Uterus (tissue), 4 donors: ENCODE results near the gene LYPD6. TPM values are rescaled to one million over a fixed set of nuclear protein-coding genes. Genes with fewer than 3 reads are reported as not detected.

ENCODE experiments used
- DNase-seq, 2 donors: peaks; one replicate each; pipeline ENCODE4 v3.0.0-alpha.2; 2019 to 2020
- H3K27ac ChIP-seq, 2 donors: fragments of 200-600 bp; sonication (generic); 1 replicate in 1 of 2; 2 replicates in 1 of 2; pipeline ENCODE4 v1.5.1; 2016 to 2018
- H3K27me3 ChIP-seq, 2 donors: fragments of 200-600 bp; sonication (generic); one replicate each; pipeline ENCODE4 v1.5.1; 2018 to 2019; ENCODE audit warnings: control low read depth in 1 of 2
- H3K36me3 ChIP-seq, 2 donors: fragments of 200-600 bp; sonication (generic); one replicate each; pipeline ENCODE4 v1.5.1; 2019; ENCODE audit warnings: control low read depth in 1 of 2
- H3K4me1 ChIP-seq, 2 donors: fragments of 200-600 bp; sonication (generic); one replicate each; pipeline ENCODE4 v1.5.1; 2018 to 2019; ENCODE audit warnings: control low read depth in 1 of 2
- H3K4me3 ChIP-seq, 2 donors: fragments of 200-600 bp; sonication (generic); 1 replicate in 1 of 2; 2 replicates in 1 of 2; pipeline ENCODE4 v1.5.1; 2018 to 2019; ENCODE audit warnings: mild to moderate bottlenecking in 1 of 2
- H3K9me3 ChIP-seq, 2 donors: fragments of 200-600 bp; sonication (generic); one replicate each; pipeline ENCODE4 v1.5.1; 2019; ENCODE audit warnings: control low read depth in 1 of 2
- POLR2A ChIP-seq, 2 donors: fragments of 450-650 bp; IDR thresholded peaks; one replicate each; pipeline ENCODE4 v1.6.1; 2016; ENCODE audit warnings: antibody characterized with exemption in 2 of 2, mild to moderate bottlenecking in 1 of 2, moderate library complexity in 1 of 2
- intact Hi-C: fragments of 100-400 bp; cut with DNase I; formaldehyde crosslinking; loops from one replicate; pipeline ENCODE4 v1.15.1; 2023; ENCODE audit warnings: low total_unique reads
- total RNA-seq, 4 donors: library from RNA; depleted of rRNA in 3 of 4; stranded (reverse); fragments of >200 nt in 3 of 4; gene quantifications; one replicate each; pipeline versions ENCODE4 v1.1.0 to v1.2.4, GENCODE V29; 2014 to 2023
- TF ChIP-seq, protein P1 (sequence below), 4 experiments: fragments of 200-600 bp in 2 of 4; fragments of 450-650 bp in 2 of 4; sonication (generic) in 2 of 4; IDR thresholded peaks; one replicate each; pipeline ENCODE4 v1.5.1; 2016 to 2019; ENCODE audit warnings: antibody characterized with exemption in 4 of 4, mild to moderate bottlenecking in 2 of 4, moderate library complexity in 1 of 4
- donor health status: DM: yes; HTN: yes; CAD: no.

The LYPD6 gene
- total RNA-seq, 4 donors from 2014 or later = 0.29 to 23.7 (median 1.7) TPM

DNA sequence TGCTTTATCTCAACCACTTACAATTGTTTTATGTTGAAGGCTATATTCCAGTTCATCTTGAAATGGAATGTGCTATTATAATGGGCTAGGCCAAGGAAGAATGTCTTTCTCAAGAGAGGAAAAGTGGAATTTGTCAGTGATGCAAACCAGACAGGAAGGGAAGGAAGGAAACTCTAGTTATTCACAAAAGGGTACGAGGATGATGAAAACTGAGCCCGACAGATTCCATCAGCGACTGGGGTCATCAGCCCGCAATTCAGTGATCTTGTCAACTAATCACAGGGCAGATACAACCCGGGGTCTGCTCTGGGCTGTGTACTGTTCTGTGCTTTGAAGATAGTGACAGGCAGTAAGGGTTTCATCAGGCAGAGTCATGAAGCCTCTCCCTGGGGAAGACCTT, 23.4 kb upstream of the LYPD6 start:
- Histone ChIP-seq H3K27me3 (no peaks in the 10 kb centered on the region), H3K9me3 (no peaks in the 10 kb centered on the region), H3K4me3 (no peak overlapping the region), H3K36me3 (no peaks in the 10 kb centered on the region), H3K4me1 (no peaks in the 10 kb centered on the region), H3K27ac (no peak overlapping the region)
- TF ChIP-seq, protein P1, sequence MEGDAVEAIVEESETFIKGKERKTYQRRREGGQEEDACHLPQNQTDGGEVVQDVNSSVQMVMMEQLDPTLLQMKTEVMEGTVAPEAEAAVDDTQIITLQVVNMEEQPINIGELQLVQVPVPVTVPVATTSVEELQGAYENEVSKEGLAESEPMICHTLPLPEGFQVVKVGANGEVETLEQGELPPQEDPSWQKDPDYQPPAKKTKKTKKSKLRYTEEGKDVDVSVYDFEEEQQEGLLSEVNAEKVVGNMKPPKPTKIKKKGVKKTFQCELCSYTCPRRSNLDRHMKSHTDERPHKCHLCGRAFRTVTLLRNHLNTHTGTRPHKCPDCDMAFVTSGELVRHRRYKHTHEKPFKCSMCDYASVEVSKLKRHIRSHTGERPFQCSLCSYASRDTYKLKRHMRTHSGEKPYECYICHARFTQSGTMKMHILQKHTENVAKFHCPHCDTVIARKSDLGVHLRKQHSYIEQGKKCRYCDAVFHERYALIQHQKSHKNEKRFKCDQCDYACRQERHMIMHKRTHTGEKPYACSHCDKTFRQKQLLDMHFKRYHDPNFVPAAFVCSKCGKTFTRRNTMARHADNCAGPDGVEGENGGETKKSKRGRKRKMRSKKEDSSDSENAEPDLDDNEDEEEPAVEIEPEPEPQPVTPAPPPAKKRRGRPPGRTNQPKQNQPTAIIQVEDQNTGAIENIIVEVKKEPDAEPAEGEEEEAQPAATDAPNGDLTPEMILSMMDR (IDR thresholded peaks at IDR 0.05) = no peak
- no peak for TF ChIP-seq POLR2A (IDR thresholded peaks at IDR 0.05)
- intact Hi-C loops = no loop called here
- no peak for DNase-seq

DNA sequence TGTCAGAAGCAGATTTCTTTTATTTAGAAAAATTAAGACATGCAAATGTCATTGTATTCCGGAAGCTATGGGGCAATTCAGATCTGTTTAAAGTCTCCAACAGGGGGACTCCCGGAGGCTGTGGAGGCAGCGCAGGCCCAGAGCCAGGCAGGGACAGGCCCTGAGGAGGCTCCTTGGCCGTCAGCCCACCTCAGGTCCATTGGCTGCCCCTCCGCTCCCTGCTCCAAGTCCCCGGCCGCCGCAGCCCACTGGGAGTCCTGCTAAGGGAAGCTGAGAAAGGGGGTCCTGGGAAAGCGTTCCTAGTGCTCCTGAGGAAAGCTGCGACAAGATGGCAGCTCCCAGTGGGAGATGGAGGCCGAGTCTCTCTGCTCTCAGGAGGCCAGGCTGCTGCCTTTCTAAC, 20.0 kb upstream of the LYPD6 start:
- Histone ChIP-seq H3K4me1 (no peaks in the 10 kb centered on the region), H3K4me3 (no peak overlapping the region), H3K9me3 (no peaks in the 10 kb centered on the region), H3K27me3 (no peaks in the 10 kb centered on the region), H3K36me3 (no peaks in the 10 kb centered on the region), H3K27ac (no peak overlapping the region)
- DNase-seq = no peak
- TF ChIP-seq POLR2A (IDR thresholded peaks at IDR 0.05) = no peak
- TF ChIP-seq, protein P1 (IDR thresholded peaks at IDR 0.05) = no peak
- intact Hi-C loops = no loop called here

DNA sequence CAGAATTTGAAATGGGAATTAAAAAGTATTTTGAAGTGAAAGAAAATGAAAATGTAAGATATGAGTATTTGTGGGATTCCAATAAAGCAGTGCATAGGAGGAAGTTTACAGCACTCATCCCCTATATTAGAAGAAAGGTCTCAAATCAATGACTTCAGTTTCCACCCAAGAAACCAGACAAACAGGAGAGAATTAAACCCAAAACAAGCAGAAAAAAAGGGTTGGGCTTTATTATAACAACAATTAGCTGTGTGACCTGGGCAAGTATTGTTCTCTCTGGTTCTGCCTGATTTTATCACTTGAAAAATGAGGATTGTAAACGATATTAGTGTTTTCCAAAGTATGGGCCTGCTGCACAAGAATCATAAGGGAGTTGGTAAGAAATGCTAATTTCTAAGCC, 18.3 kb upstream of the LYPD6 start:
- no peaks in the 10 kb centered on the region for H3K36me3 ChIP-seq
- no peak overlapping the region for H3K27ac ChIP-seq
- H3K9me3 ChIP-seq = no peaks in the 10 kb centered on the region
- no peaks in the 10 kb centered on the region for H3K4me1 ChIP-seq
- TF ChIP-seq, protein P1 (IDR thresholded peaks at IDR 0.05) = no peak
- no peak for TF ChIP-seq POLR2A (IDR thresholded peaks at IDR 0.05)
- no peaks in the 10 kb centered on the region for H3K27me3 ChIP-seq
- DNase-seq = no peak
- intact Hi-C loops = no loop called here
- H3K4me3 ChIP-seq = no peak overlapping the region

DNA sequence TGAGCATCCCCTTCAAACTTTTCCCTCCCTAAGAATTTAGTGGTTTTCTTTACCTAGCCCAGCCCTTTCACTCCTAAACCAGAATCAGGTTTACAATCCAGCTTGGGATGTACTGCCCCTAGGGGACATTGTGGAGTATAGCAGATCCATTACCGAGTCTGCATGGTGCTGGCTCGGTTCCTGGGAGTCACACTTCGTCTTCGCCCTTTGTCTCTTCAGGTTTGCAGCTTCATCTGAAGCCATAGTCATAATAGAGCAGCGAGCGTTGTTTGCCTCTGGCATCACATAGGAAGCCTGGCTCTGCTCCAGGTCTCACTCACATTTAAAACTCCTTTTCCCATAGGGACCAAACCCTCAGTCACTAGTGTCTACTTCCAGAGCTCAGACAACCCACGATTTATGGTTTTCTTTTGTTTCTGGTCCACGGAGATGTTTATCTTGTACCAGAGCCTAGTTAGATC, 16.8 kb upstream of the LYPD6 start:
- Histone ChIP-seq H3K4me1 (no peaks in the 10 kb centered on the region), H3K27me3 (no peaks in the 10 kb centered on the region), H3K4me3 (no peak overlapping the region), H3K9me3 (no peaks in the 10 kb centered on the region), H3K27ac (no peak overlapping the region), H3K36me3 (no peaks in the 10 kb centered on the region)
- TF ChIP-seq, protein P1 (IDR thresholded peaks at IDR 0.05) = peak; percentile 30 to 52 (median 41)
- TF ChIP-seq POLR2A (IDR thresholded peaks at IDR 0.05) = no peak
- DNase-seq = peak in 1 of 2 donors; percentile 16
- intact Hi-C loops = no loop called here

DNA sequence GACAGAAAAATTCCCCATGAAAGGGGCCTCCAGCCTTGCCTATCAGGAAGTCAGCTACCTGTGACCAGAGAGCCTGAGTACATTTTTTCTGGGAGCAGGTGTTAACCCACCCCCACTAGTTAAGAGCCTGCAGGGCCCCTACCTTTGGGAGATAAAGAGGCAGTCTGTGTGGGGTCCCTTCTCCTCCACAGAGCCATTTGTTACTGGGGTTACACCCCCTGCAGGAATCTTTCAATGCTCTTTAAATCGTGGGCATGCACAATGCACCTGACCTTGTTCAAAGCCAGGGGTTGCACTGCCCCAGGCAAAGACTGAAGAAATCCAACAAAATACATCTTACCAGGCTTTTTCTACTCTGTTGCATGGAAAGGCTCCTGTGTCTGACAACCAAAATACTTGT, 15.7 kb upstream of the LYPD6 start:
- Histone ChIP-seq H3K27ac (no peak overlapping the region), H3K9me3 (no peaks in the 10 kb centered on the region), H3K4me3 (no peak overlapping the region), H3K4me1 (no peaks in the 10 kb centered on the region), H3K36me3 (no peaks in the 10 kb centered on the region), H3K27me3 (no peaks in the 10 kb centered on the region)
- intact Hi-C loops = no loop called here
- DNase-seq = no peak
- TF ChIP-seq, protein P1 (IDR thresholded peaks at IDR 0.05) = no peak
- TF ChIP-seq POLR2A (IDR thresholded peaks at IDR 0.05) = no peak
